ENCODE data around the gene NOLC1. TPM values are rescaled to one million over a fixed set of nuclear protein-coding genes. Genes with fewer than 3 reads are reported as not detected.
A peak's percentile ranks its signal among the peaks of the same experiment; 100 is the strongest.

NOLC1 gene
- total RNA-seq = 36.2 to 50.6 TPM (median 38.8 TPM) in 3 replicates
- long read RNA-seq, transcript NOLC1-209 (13 exons, 3,932 nt) = minor isoform, 44 of 114 reads
- long read RNA-seq, transcript NOLC1-207 (13 exons, 2,441 nt) = major isoform, 46 of 114 reads
- long read RNA-seq, partial matches to known transcripts = 4 of 114 reads
- long read RNA-seq, other reads (novel, unspliced or antisense) = 16 of 114 reads

GRCh38 chr10:102151774-102152544 is at the start of gene NOLC1:
Gene NOLC1 (plus strand): TSS chr10:102152389. CDS start chr10:102152411, 22 bp downstream.
- Mint-ChIP-seq H3K4me3 (ENCODE audit: unreplicated experiment) (peak within 1 kb of the TSS; percentile 96), H3K4me1 (ENCODE audit: low read depth) (peaks cover 34% of the 10 kb centered on the region), H3K36me3 (ENCODE audit: low read depth) (peaks cover 25% of the 10 kb centered on the region), H3K27ac (ENCODE audit: unreplicated experiment) (peak within 1 kb of the TSS; percentile 99), H3K27me3 (ENCODE audit: low read depth) (no peaks in the 10 kb centered on the region), H3K9me3 (ENCODE audit: low read depth) (no peaks in the 10 kb centered on the region)
- no peak for TF ChIP-seq CTCF (IDR thresholded peaks at IDR 0.05)
- peak; percentile 99 for DNase-seq (ENCODE audit: low spot score)

- Mint-ChIP-seq H3K27me3 (ENCODE audit: low read depth) (no peaks in the 10 kb centered on the region), H3K27ac (ENCODE audit: unreplicated experiment) (peak overlapping the region; percentile 5), H3K4me1 (ENCODE audit: low read depth) (no peaks in the 10 kb centered on the region), H3K9me3 (ENCODE audit: low read depth) (no peaks in the 10 kb centered on the region), H3K4me3 (ENCODE audit: unreplicated experiment) (no peak overlapping the region), H3K36me3 (ENCODE audit: low read depth) (peaks cover 5% of the 10 kb centered on the region)
- TF ChIP-seq CTCF (IDR thresholded peaks at IDR 0.05) = no peak
- no peak for DNase-seq (ENCODE audit: low spot score)
Measured at GRCh38 chr10:102102421-102102820, 49.8 kb upstream of the NOLC1 start.

GRCh38 chr10:102106998-102107397 is 45.2 kb upstream of the NOLC1 start:
- Mint-ChIP-seq H3K9me3 (ENCODE audit: low read depth) (no peaks in the 10 kb centered on the region), H3K4me3 (ENCODE audit: unreplicated experiment) (no peak overlapping the region), H3K36me3 (ENCODE audit: low read depth) (peaks cover 25% of the 10 kb centered on the region), H3K27me3 (ENCODE audit: low read depth) (no peaks in the 10 kb centered on the region), H3K4me1 (ENCODE audit: low read depth) (peaks cover 2% of the 10 kb centered on the region), H3K27ac (ENCODE audit: unreplicated experiment) (no peak overlapping the region)
- TF ChIP-seq CTCF (IDR thresholded peaks at IDR 0.05) = no peak
- no peak for DNase-seq (ENCODE audit: low spot score)

- Mint-ChIP-seq H3K36me3 (ENCODE audit: low read depth) (peaks cover 25% of the 10 kb centered on the region), H3K4me3 (ENCODE audit: unreplicated experiment) (no peak overlapping the region), H3K27ac (ENCODE audit: unreplicated experiment) (no peak overlapping the region), H3K9me3 (ENCODE audit: low read depth) (no peaks in the 10 kb centered on the region), H3K4me1 (ENCODE audit: low read depth) (peaks cover 20% of the 10 kb centered on the region), H3K27me3 (ENCODE audit: low read depth) (no peaks in the 10 kb centered on the region)
- TF ChIP-seq CTCF (IDR thresholded peaks at IDR 0.05) = no peak
- DNase-seq (ENCODE audit: low spot score) = no peak
Measured at GRCh38 chr10:102109166-102110116, 42.7 kb upstream of the NOLC1 start.

GRCh38 chr10:102111276-102111675 is 40.9 kb upstream of the NOLC1 start:
- no peak for TF ChIP-seq CTCF (IDR thresholded peaks at IDR 0.05)
- H3K9me3 Mint-ChIP-seq (ENCODE audit: low read depth) = no peaks in the 10 kb centered on the region
- H3K27ac Mint-ChIP-seq (ENCODE audit: unreplicated experiment) = no peak overlapping the region
- H3K4me1 Mint-ChIP-seq (ENCODE audit: low read depth) = peaks cover 35% of the 10 kb centered on the region
- no peak overlapping the region for H3K4me3 Mint-ChIP-seq (ENCODE audit: unreplicated experiment)
- no peaks in the 10 kb centered on the region for H3K27me3 Mint-ChIP-seq (ENCODE audit: low read depth)
- DNase-seq (ENCODE audit: low spot score) = no peak
- peaks cover 23% of the 10 kb centered on the region for H3K36me3 Mint-ChIP-seq (ENCODE audit: low read depth)

All from chondrocyte (in vitro differentiated cells).